ENCODE results near the gene UTP25. TPM values are rescaled to one million over a fixed set of nuclear protein-coding genes. Genes with fewer than 3 reads are reported as not detected.

The UTP25 gene
- total and polyA plus RNA-seq, 2 experiments from 2014 or later: 3.1 to 5.4 TPM

- Histone ChIP-seq H3K4me1 (ENCODE audit: low read depth) (no peaks in the 10 kb centered on the region), H3K36me3 (no peaks in the 10 kb centered on the region), H3K9me3 (ENCODE audit: low read depth) (no peaks in the 10 kb centered on the region), H3K27me3 (peaks cover 12% of the 10 kb centered on the region), H3K4me3 (no peak overlapping the region), H3K27ac (no peak overlapping the region)
- TF ChIP-seq CTCF (IDR thresholded peaks at IDR 0.05; ENCODE audit: low read depth, low read length): no peak
- DNase-seq (ENCODE audit: low read depth in 1 of 2, low spot score in 1 of 2): no peak
These were observed 5.1 kb upstream of the UTP25 start for GRCh38 chr1:209822706-209823105.

- H3K36me3 ChIP-seq: no peaks in the 10 kb centered on the region
- peaks cover 12% of the 10 kb centered on the region for H3K27me3 ChIP-seq
- DNase-seq (ENCODE audit: low read depth in 1 of 2, low spot score in 1 of 2): peak; percentile 51 to 85
- no peak overlapping the region for H3K4me3 ChIP-seq
- H3K4me1 ChIP-seq (ENCODE audit: low read depth): no peaks in the 10 kb centered on the region
- no peak overlapping the region for H3K27ac ChIP-seq
- no peaks in the 10 kb centered on the region for H3K9me3 ChIP-seq (ENCODE audit: low read depth)
- peak; percentile 77 for TF ChIP-seq CTCF (IDR thresholded peaks at IDR 0.05; ENCODE audit: low read depth, low read length)
These were observed 4.4 kb upstream of the UTP25 start for GRCh38 chr1:209823143-209824041.

GRCh38 chr1:209825591-209826434 is 2.0 kb upstream of the UTP25 start:
- no peak for DNase-seq (ENCODE audit: low read depth in 1 of 2, low spot score in 1 of 2)
- H3K27ac ChIP-seq: no peak overlapping the region

GRCh38 chr1:209829716-209830115 is 1.9 kb downstream of the UTP25 start:
- no peak for DNase-seq (ENCODE audit: low read depth in 1 of 2, low spot score in 1 of 2)
- H3K4me1 ChIP-seq (ENCODE audit: low read depth): no peaks in the 10 kb centered on the region
- no peak overlapping the region for H3K4me3 ChIP-seq

More at GRCh38 chr1:209825591-209826434, 2.0 kb upstream of the UTP25 start:
- Histone ChIP-seq H3K27me3 (peaks cover 5% of the 10 kb centered on the region), H3K36me3 (peaks cover 2% of the 10 kb centered on the region), H3K4me3 (no peak overlapping the region), H3K4me1 (ENCODE audit: low read depth) (no peaks in the 10 kb centered on the region), H3K9me3 (ENCODE audit: low read depth) (no peaks in the 10 kb centered on the region)
- no peak for TF ChIP-seq CTCF (IDR thresholded peaks at IDR 0.05; ENCODE audit: low read depth, low read length)

More at GRCh38 chr1:209829716-209830115, 1.9 kb downstream of the UTP25 start:
- Histone ChIP-seq H3K36me3 (peaks cover 33% of the 10 kb centered on the region), H3K27ac (no peak overlapping the region), H3K9me3 (ENCODE audit: low read depth) (no peaks in the 10 kb centered on the region), H3K27me3 (no peaks in the 10 kb centered on the region)
- TF ChIP-seq CTCF (IDR thresholded peaks at IDR 0.05; ENCODE audit: low read depth, low read length): no peak

Measured in cardiac muscle cell (in vitro differentiated cells and primary cell).